Measurements from ENCODE around the gene TBPL2.

DNA sequence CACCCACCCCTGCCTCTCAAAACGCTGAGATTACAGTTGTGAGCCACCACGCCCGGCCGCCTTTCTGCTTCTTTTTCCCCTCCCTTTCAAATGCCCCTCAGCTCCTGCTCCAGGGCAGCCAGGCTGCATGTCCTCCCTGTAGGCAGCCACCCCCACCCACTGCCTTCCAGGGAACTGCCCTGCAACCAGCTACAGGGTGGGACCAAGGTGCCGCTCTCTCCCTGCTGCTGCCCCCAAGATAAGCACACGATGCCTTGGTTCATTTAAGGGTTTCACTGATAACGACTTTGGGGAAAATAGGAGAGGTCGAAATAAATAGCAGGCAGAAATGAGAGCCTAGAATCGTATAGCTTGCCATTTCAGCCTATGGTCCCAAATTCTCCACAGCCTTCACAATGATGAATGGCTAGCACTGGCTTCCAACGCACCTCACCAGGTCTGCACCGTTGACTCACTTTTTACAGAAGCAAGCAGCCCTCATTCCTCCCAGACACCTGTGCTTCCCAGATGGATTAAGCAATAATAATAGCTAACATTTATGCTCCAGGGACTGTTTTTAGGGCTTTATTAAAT is 69.4 kb downstream of the TBPL2 start:
- TF ChIP-seq, protein P1, sequence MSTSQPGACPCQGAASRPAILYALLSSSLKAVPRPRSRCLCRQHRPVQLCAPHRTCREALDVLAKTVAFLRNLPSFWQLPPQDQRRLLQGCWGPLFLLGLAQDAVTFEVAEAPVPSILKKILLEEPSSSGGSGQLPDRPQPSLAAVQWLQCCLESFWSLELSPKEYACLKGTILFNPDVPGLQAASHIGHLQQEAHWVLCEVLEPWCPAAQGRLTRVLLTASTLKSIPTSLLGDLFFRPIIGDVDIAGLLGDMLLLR (CRISPR knock-in tag; IDR thresholded peaks at IDR 0.05), result no peak
- TF ChIP-seq NR2F2 (IDR thresholded peaks at IDR 0.05; ENCODE audit: borderline replicate concordance, low read depth), result no peak
- TF ChIP-seq, protein P2, sequence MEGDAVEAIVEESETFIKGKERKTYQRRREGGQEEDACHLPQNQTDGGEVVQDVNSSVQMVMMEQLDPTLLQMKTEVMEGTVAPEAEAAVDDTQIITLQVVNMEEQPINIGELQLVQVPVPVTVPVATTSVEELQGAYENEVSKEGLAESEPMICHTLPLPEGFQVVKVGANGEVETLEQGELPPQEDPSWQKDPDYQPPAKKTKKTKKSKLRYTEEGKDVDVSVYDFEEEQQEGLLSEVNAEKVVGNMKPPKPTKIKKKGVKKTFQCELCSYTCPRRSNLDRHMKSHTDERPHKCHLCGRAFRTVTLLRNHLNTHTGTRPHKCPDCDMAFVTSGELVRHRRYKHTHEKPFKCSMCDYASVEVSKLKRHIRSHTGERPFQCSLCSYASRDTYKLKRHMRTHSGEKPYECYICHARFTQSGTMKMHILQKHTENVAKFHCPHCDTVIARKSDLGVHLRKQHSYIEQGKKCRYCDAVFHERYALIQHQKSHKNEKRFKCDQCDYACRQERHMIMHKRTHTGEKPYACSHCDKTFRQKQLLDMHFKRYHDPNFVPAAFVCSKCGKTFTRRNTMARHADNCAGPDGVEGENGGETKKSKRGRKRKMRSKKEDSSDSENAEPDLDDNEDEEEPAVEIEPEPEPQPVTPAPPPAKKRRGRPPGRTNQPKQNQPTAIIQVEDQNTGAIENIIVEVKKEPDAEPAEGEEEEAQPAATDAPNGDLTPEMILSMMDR (CRISPR knock-in tag; IDR thresholded peaks at IDR 0.05), result no peak
- TF ChIP-seq, protein P3, sequence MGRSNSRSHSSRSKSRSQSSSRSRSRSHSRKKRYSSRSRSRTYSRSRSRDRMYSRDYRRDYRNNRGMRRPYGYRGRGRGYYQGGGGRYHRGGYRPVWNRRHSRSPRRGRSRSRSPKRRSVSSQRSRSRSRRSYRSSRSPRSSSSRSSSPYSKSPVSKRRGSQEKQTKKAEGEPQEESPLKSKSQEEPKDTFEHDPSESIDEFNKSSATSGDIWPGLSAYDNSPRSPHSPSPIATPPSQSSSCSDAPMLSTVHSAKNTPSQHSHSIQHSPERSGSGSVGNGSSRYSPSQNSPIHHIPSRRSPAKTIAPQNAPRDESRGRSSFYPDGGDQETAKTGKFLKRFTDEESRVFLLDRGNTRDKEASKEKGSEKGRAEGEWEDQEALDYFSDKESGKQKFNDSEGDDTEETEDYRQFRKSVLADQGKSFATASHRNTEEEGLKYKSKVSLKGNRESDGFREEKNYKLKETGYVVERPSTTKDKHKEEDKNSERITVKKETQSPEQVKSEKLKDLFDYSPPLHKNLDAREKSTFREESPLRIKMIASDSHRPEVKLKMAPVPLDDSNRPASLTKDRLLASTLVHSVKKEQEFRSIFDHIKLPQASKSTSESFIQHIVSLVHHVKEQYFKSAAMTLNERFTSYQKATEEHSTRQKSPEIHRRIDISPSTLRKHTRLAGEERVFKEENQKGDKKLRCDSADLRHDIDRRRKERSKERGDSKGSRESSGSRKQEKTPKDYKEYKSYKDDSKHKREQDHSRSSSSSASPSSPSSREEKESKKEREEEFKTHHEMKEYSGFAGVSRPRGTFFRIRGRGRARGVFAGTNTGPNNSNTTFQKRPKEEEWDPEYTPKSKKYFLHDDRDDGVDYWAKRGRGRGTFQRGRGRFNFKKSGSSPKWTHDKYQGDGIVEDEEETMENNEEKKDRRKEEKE (IDR thresholded peaks at IDR 0.05), result no peak
- TF ChIP-seq HNRNPK (IDR thresholded peaks at IDR 0.05; ENCODE audit: low read depth, low read length, poor library complexity, severe bottlenecking), result no peak
- TF ChIP-seq, protein P4, sequence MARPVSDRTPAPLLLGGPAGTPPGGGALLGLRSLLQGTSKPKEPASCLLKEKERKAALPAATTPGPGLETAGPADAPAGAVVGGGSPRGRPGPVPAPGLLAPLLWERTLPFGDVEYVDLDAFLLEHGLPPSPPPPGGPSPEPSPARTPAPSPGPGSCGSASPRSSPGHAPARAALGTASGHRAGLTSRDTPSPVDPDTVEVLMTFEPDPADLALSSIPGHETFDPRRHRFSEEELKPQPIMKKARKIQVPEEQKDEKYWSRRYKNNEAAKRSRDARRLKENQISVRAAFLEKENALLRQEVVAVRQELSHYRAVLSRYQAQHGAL (CRISPR knock-in tag; IDR thresholded peaks at IDR 0.05; ENCODE audit: not compliant biosample characterization), result no peak
- TF ChIP-seq POLR2A (IDR thresholded peaks at IDR 0.05; ENCODE audit: insufficient read depth in 1 of 2, low read depth in 2 of 2, low read length in 2 of 2), result no peak
- TF ChIP-seq, protein P5, sequence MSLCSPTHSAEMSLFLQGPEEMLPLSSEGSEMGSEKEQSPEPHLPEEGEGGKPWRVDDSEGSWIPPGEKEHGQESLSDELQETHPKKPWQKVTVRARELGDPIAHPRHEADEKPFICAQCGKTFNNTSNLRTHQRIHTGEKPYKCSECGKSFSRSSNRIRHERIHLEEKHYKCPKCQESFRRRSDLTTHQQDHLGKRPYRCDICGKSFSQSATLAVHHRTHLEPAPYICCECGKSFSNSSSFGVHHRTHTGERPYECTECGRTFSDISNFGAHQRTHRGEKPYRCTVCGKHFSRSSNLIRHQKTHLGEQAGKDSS (CRISPR knock-in tag; IDR thresholded peaks at IDR 0.05; ENCODE audit: borderline replicate concordance, low read depth), result no peak
- no peak for TF ChIP-seq IKZF1 (IDR thresholded peaks at IDR 0.05)

All from HepG2 (cell line).